Hematopoietic multipotent progenitor cell treated with erythropoietin and hydrocortisone succinate and interleukin-3 and kit ligand, for 4 days (in vitro differentiated cells): Measurements from ENCODE around the gene UFC1.
"Not testable (repeated sequence)": the region's sequence is repeated elsewhere in the genome, so short reads cannot be mapped to it uniquely, and the experiment has no call there.

Experiments
- DNase-seq: peaks from one replicate; pipeline ENCODE4 v3.0.0-alpha.2; 2015

UFC1 gene

GRCh38 chr1:161153682-161154337 lies at the start of gene UFC1:
Gene UFC1 (plus strand): TSS chr1:161153978. CDS start chr1:161153998, 20 bp downstream.
- peak; percentile 96 for DNase-seq

DNA sequence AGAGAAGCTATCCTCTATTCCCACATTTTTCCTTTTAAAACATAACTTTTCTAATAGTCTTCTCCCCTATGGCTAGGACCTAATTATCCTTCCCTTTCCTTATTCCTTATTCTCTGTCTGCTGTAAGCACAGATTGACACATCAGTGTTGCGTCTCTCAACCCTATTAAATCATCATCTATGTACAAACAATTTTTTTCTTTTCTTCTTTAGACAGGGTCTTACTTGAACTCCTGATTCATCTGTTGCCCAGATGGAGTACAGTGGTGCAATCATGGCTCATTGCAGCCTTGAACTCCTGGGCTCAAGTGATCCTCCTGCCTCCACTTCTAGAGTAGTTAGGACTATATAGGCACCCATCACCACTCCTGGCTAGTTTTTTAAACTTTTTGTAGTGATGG lies 47.3 kb upstream of the UFC1 start:
- no peak for DNase-seq

- DNase-seq = no peak
Observed at GRCh38 chr1:161111117-161111516, 42.7 kb upstream of the UFC1 start.

DNA sequence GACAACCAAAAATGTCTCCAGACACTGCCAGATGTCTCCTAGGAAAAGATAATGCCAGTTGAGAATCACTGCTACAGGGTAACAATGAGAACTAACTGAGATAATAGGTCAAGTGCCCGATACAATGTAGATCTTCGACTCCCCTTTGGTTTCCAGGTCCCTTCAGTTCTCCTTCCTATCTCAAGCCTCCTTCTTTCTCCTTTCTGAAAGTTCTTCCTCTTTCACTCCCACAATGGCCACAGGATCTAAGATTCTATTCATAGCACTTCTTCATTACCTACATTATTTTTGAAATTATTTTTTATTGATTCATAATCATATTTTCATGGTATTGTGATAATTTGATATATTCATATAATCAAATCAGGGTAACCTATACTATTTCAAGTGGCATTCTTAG lies 42.3 kb upstream of the UFC1 start:
- DNase-seq = peak; percentile 49

- DNase-seq = no peak
Observed at GRCh38 chr1:161113915-161114314, 39.9 kb upstream of the UFC1 start.

- DNase-seq = no peak
Observed at GRCh38 chr1:161114556-161114955, 39.2 kb upstream of the UFC1 start.

DNA sequence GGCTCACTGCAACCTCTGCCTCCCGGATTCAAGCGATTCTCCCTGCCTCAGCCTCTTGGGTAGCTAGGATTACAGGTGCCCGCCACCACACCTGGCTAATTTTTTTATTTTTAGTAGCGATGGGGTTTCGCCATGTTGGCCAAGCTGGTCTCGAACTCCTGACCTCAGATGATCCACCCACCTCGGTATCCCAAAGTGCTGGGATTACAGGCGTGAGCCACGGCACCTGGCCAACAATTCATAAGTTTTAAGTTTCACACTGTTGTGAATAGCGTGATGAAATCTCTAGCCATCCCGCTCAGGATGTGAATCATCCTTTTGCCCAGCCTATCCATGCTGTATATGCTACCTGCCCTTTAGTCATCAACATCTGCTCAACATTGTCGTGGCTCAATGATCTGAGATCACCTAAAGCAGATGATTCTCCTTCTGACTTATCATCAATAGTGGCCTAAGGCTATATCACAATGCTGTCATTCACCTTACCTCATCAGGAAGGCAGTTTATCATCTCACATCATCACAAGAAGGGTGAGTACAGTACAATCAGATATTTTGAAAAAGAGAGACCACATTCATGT lies 38.6 kb upstream of the UFC1 start:
- no peak for DNase-seq

GRCh38 chr1:161115961-161116360 lies 37.8 kb upstream of the UFC1 start:
- not testable (repeated sequence) for DNase-seq

- peak; percentile 94 for DNase-seq
Observed at GRCh38 chr1:161117759-161118581, 35.8 kb upstream of the UFC1 start, which contains the start of the genes NIT1 and PFDN2. Gene NIT1 (plus strand): TSS chr1:161118105. CDS start chr1:161118177, 72 bp downstream. Gene PFDN2 (minus strand): TSS chr1:161118037. CDS start chr1:161118026, 11 bp downstream.

GRCh38 chr1:161119092-161119903 lies 34.5 kb upstream of the UFC1 start:
- DNase-seq = peak; percentile 89

DNA sequence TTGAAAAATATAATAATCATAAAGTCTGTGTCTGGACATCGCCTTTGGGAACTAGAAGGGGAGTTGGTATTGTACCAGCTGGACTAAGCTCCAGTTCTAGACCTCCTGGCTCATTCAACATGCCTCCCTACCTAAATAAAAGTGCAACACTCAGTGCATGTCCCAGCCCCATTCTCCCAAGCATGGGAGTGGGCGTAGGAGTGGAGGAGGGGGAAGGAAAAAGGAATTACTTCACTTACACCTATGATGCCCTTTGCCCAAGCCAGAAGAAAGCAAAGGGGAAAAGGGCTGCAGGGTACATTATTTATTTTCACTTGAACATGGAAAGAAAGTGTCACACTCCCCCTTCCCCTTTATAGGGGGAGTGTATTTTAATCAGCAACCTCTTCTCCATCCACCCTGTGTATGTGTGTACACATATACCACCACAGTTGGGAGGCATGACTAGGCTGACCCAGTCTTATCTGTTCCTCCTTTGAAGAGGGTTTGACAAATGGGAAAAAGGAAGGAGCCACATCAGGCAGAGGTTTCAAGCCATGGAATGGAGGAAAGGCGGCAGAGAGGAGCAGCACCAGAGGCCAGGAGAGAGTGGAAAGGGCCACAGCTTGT lies 32.6 kb upstream of the UFC1 start:
- no peak for DNase-seq

DNA sequence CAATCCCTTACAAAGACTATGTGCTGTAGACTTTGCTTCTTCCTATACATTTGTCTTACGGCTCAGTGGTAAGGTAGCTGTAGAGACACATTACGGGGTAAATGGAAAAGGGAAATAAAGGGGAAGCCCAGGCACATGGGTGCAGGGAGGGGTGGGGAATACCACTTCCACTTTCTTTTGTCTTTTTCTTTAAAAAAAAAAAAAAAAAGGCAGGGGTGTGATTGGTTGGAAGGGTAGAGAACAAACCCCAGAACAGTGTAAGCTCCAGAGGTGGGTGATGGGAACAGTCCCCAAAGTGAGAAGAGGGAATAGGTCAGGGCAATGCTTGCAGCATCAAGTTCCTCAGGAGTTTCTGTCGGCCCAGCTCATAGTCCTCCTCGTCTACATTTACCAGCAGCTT lies 31.9 kb upstream of the UFC1 start:
- peak; percentile 48 for DNase-seq

DNA sequence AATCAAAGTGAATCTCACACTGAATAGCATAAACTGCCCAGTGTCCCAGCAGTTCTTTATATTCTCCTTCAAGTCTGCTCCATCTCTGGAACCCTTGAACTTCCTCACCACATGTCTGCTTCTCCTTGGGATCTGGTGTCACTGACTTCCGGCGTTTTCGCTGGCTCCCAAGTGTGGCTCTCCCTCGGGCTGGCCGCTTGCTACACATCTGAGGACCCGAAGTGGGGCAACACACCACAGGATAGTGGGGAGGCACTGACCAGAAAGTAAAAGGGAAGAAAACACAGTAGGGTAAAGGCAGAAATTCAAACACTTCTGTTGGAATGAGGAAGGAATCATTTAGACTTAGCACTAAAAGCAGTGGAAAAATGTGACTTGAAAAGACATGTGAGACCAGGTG lies 30.8 kb upstream of the UFC1 start:
- DNase-seq = no peak

GRCh38 chr1:161127649-161128048 lies 26.1 kb upstream of the UFC1 start:
- peak; percentile 42 for DNase-seq

GRCh38 chr1:161128591-161129420 lies 25.0 kb upstream of the UFC1 start:
- DNase-seq = no peak

GRCh38 chr1:161130266-161130665 lies 23.5 kb upstream of the UFC1 start:
- DNase-seq = no peak

- peak; percentile 35 for DNase-seq
Observed at GRCh38 chr1:161131523-161132409, 22.0 kb upstream of the UFC1 start.

DNA sequence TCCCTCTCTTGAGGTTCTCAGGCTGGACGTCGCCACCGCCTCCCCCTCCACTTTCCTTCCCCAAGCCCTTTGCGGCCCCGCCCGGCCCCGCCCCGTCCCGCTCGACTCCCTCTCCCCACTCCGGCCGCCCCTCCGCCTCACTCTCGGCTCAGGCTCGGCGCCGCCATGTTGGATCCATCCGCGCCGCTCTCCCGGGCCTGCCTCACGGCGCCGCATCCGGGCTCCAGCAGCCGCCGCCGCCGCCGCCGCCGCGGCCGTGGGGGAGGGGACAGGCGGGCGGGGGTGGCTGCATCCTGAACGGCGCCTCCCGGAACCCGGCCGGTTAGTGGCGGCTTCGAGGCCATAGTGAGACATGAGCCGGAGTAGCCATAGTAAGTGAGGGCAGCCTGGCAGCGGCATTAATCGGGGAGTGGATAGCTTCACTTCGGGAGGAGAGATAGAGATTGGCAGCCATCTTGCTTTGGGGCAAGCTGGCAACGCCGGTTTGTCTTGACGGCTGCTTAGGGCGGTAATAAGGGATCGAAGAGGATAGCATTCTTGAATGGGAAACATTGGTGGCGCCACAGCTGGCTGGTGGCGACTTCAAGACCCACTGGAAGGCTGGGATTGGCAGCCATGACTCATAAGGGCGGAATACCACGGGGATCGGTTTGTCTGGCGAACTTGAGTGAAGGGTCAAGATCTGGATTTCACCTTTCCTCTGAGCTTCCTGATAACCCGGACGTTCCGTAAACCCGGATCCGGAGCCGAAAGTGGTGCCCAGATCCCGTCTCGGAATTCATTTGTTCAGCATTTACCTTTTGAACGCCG lies 21.2 kb upstream of the UFC1 start, which contains the start of gene DEDD:
Gene DEDD (minus strand): TSS at position 258 of the 810 bp plus-strand sequence. CDS start 8,205 bp downstream, outside the sequence.
- peak; percentile 99 for DNase-seq

DNA sequence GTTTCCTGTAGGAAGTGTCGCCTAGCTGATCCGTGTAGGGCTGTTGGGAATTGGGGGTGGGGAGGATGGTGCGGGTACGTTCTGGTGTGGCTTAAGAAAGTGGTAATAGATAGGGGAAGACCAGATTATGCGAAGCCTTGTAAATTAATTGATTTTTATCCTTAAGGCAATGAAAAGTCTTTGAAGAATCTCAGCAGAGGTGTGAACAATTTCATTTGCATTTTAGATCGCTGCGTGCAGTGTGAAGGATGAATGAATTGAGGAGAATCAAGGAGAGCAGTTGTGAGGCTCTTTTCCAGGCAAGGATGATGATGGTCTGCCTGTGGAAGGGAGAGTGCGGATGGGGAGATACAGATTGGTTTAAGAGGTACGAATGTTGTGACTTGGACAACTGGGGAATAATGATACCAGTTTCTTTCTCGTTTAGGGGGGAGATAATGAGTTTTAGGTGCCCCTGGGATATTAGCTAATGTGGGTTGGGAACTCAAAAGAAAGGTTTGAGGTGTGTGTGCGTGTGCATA lies 20.5 kb upstream of the UFC1 start:
- no peak for DNase-seq
